Measurements from ENCODE around the gene SCIMP.

DNA sequence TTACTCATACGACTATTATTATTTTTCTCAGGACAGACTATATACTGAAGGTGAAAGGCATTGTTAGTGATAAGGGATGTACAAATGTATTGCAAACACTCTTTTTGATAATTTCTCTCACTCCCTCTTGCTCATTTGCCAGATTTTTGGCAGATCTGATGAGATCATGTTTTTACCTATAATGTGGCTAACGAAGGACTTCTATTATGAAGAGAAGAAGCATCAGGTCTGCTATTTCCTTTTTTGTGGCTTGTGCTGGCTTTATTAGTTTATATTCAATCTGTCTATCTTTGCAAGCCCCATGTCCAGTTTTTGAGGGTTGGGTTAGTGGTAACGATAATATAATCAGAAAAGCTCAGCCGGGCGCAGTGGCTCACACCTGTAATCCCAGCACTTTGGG, 22.5 kb upstream of the SCIMP start:
- no peak for TF ChIP-seq JUNB (IDR thresholded peaks at IDR 0.05)
- TF ChIP-seq, protein P1, sequence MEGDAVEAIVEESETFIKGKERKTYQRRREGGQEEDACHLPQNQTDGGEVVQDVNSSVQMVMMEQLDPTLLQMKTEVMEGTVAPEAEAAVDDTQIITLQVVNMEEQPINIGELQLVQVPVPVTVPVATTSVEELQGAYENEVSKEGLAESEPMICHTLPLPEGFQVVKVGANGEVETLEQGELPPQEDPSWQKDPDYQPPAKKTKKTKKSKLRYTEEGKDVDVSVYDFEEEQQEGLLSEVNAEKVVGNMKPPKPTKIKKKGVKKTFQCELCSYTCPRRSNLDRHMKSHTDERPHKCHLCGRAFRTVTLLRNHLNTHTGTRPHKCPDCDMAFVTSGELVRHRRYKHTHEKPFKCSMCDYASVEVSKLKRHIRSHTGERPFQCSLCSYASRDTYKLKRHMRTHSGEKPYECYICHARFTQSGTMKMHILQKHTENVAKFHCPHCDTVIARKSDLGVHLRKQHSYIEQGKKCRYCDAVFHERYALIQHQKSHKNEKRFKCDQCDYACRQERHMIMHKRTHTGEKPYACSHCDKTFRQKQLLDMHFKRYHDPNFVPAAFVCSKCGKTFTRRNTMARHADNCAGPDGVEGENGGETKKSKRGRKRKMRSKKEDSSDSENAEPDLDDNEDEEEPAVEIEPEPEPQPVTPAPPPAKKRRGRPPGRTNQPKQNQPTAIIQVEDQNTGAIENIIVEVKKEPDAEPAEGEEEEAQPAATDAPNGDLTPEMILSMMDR (IDR thresholded peaks at IDR 0.05) = no peak
- TF ChIP-seq RAD21 (conservative IDR thresholded peaks at IDR 0.05 in 1 of 2, IDR thresholded peaks at IDR 0.05 in 1 of 2) = no peak
- no peak for TF ChIP-seq CHD4 (IDR thresholded peaks at IDR 0.05; ENCODE audit: borderline replicate concordance)
- TF ChIP-seq BHLHE40 (IDR thresholded peaks at IDR 0.05; ENCODE audit: low read depth, low read length) = no peak
- TF ChIP-seq POLR2A (IDR thresholded peaks at IDR 0.05; ENCODE audit: low read length) = no peak
- TF ChIP-seq HEYL (CRISPR knock-in tag; IDR thresholded peaks at IDR 0.05) = no peak
- TF ChIP-seq, protein P2, sequence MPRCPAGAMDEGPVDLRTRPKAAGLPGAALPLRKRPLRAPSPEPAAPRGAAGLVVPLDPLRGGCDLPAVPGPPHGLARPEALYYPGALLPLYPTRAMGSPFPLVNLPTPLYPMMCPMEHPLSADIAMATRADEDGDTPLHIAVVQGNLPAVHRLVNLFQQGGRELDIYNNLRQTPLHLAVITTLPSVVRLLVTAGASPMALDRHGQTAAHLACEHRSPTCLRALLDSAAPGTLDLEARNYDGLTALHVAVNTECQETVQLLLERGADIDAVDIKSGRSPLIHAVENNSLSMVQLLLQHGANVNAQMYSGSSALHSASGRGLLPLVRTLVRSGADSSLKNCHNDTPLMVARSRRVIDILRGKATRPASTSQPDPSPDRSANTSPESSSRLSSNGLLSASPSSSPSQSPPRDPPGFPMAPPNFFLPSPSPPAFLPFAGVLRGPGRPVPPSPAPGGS (IDR thresholded peaks at IDR 0.05) = no peak
- no peak for TF ChIP-seq EP300 (IDR thresholded peaks at IDR 0.05)
- TF ChIP-seq, protein P3, sequence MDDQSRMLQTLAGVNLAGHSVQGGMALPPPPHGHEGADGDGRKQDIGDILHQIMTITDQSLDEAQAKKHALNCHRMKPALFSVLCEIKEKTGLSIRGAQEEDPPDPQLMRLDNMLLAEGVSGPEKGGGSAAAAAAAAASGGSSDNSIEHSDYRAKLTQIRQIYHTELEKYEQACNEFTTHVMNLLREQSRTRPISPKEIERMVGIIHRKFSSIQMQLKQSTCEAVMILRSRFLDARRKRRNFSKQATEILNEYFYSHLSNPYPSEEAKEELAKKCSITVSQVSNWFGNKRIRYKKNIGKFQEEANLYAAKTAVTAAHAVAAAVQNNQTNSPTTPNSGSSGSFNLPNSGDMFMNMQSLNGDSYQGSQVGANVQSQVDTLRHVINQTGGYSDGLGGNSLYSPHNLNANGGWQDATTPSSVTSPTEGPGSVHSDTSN (IDR thresholded peaks at IDR 0.05) = no peak
- TF ChIP-seq, protein P4, sequence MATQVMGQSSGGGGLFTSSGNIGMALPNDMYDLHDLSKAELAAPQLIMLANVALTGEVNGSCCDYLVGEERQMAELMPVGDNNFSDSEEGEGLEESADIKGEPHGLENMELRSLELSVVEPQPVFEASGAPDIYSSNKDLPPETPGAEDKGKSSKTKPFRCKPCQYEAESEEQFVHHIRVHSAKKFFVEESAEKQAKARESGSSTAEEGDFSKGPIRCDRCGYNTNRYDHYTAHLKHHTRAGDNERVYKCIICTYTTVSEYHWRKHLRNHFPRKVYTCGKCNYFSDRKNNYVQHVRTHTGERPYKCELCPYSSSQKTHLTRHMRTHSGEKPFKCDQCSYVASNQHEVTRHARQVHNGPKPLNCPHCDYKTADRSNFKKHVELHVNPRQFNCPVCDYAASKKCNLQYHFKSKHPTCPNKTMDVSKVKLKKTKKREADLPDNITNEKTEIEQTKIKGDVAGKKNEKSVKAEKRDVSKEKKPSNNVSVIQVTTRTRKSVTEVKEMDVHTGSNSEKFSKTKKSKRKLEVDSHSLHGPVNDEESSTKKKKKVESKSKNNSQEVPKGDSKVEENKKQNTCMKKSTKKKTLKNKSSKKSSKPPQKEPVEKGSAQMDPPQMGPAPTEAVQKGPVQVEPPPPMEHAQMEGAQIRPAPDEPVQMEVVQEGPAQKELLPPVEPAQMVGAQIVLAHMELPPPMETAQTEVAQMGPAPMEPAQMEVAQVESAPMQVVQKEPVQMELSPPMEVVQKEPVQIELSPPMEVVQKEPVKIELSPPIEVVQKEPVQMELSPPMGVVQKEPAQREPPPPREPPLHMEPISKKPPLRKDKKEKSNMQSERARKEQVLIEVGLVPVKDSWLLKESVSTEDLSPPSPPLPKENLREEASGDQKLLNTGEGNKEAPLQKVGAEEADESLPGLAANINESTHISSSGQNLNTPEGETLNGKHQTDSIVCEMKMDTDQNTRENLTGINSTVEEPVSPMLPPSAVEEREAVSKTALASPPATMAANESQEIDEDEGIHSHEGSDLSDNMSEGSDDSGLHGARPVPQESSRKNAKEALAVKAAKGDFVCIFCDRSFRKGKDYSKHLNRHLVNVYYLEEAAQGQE (IDR thresholded peaks at IDR 0.05) = no peak
- TF ChIP-seq, protein P5, sequence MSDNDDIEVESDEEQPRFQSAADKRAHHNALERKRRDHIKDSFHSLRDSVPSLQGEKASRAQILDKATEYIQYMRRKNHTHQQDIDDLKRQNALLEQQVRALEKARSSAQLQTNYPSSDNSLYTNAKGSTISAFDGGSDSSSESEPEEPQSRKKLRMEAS (IDR thresholded peaks at IDR 0.05) = no peak

Data from A549 (cell line).